HEK293 (cell line): ENCODE data around the gene HAUS6.

ENCODE experiments used
- CTCF ChIA-PET: fragments of 350-600 bp; formaldehyde crosslinking; extraction: SDS; loops from one replicate; lab custom pipeline; 2021; ENCODE audit warnings: antibody characterized with exemption; lab: Yijun Ruan, JAX
- POLR2A ChIA-PET: fragments of 300-600 bp; formaldehyde crosslinking; extraction: SDS; loops from one replicate; lab custom pipeline; 2020; ENCODE audit warnings: antibody characterized with exemption, inconsistent platforms; lab: Yijun Ruan, JAX
- H3K27ac ChIP-seq: fragments of 200-500 bp; sonication (Bioruptor generic); 2 replicates; pipeline ENCODE4 v1.5.1; 2014; ENCODE audit warnings: low read depth, low read length, control low read depth, inconsistent platforms; ENCODE audit errors: extremely low read depth
- H3K36me3 ChIP-seq, 2 experiments: fragments of 200-500 bp in 1 of 2; sonication (Bioruptor generic) in 1 of 2; 1 replicate in 1 of 2; 2 replicates in 1 of 2; pipeline ENCODE4 v1.5.1; 2014 to 2017; ENCODE audit warnings: inconsistent platforms in 2 of 2, low read length in 2 of 2; ENCODE audit not compliant: control insufficient read depth in 2 of 2, insufficient read depth in 1 of 2
- H3K4me1 ChIP-seq: fragments of 200-500 bp; sonication (Bioruptor generic); 2 replicates; pipeline ENCODE4 v1.5.1; 2014; ENCODE audit warnings: mild to moderate bottlenecking, low read length, inconsistent platforms; ENCODE audit not compliant: control insufficient read depth, insufficient read depth
- H3K4me3 ChIP-seq: 2 replicates; pipeline ENCODE4 v1.5.1; 2011; ENCODE audit warnings: low read depth, mild to moderate bottlenecking, control low read depth, low read length, moderate library complexity
- H3K9me3 ChIP-seq: fragments of 200-500 bp; sonication (Bioruptor generic); 2 replicates; pipeline ENCODE4 v1.5.1; 2014; ENCODE audit warnings: low read depth, low read length, inconsistent platforms; ENCODE audit not compliant: control insufficient read depth, insufficient read depth
- GFI1B ChIP-seq: fragments of 450-650 bp; formaldehyde crosslinking; IDR thresholded peaks from 2 replicates; pipeline ENCODE4 v1.5.1; 2016; ENCODE audit warnings: missing biosample characterization, missing genetic modification characterization
- RBAK ChIP-seq: fragments of 450-650 bp; formaldehyde crosslinking; IDR thresholded peaks from 2 replicates; pipeline ENCODE4 v1.5.1; 2016; ENCODE audit warnings: missing biosample characterization, missing genetic modification characterization
- SCRT2 ChIP-seq: fragments of 450-650 bp; formaldehyde crosslinking; IDR thresholded peaks from 2 replicates; pipeline ENCODE4 v1.5.1; 2016; ENCODE audit warnings: missing biosample characterization, missing genetic modification characterization
- SP3 ChIP-seq: fragments of 450-650 bp; formaldehyde crosslinking; IDR thresholded peaks from 2 replicates; pipeline ENCODE4 v1.5.1; 2016; ENCODE audit warnings: missing biosample characterization, missing genetic modification characterization
- ZBTB1 ChIP-seq: fragments of 450-650 bp; formaldehyde crosslinking; IDR thresholded peaks from 2 replicates; pipeline ENCODE4 v1.5.1; 2016; ENCODE audit warnings: missing biosample characterization, missing genetic modification characterization
- ZBTB7A ChIP-seq: fragments of 450-650 bp; formaldehyde crosslinking; IDR thresholded peaks from 2 replicates; pipeline ENCODE4 v1.5.1; 2016; ENCODE audit warnings: low read depth, missing biosample characterization, missing genetic modification characterization
- ZEB2 ChIP-seq: fragments of 450-650 bp; formaldehyde crosslinking; IDR thresholded peaks from 2 replicates; pipeline ENCODE4 v1.5.1; 2016; ENCODE audit warnings: missing biosample characterization, missing genetic modification characterization
- ZNF112 ChIP-seq: fragments of 450-650 bp; formaldehyde crosslinking; IDR thresholded peaks from 2 replicates; pipeline ENCODE4 v1.5.0; 2017; ENCODE audit warnings: missing biosample characterization, missing genetic modification characterization
- ZNF121 ChIP-seq: fragments of 450-650 bp; formaldehyde crosslinking; IDR thresholded peaks from 2 replicates; pipeline ENCODE4 v1.5.1; 2016; ENCODE audit warnings: missing biosample characterization, missing genetic modification characterization
- ZNF138 ChIP-seq: fragments of 450-650 bp; formaldehyde crosslinking; IDR thresholded peaks from 2 replicates; pipeline ENCODE4 v1.5.1; 2016; ENCODE audit warnings: missing biosample characterization, missing genetic modification characterization, borderline replicate concordance
- ZNF140 ChIP-seq: fragments of 450-650 bp; formaldehyde crosslinking; IDR thresholded peaks from 2 replicates; pipeline ENCODE4 v1.5.1; 2016; ENCODE audit warnings: missing biosample characterization, missing genetic modification characterization
- ZNF155 ChIP-seq: fragments of 450-650 bp; formaldehyde crosslinking; IDR thresholded peaks from 2 replicates; pipeline ENCODE4 v1.5.1; 2016; ENCODE audit warnings: missing biosample characterization, missing genetic modification characterization
- ZNF26 ChIP-seq: fragments of 450-650 bp; formaldehyde crosslinking; IDR thresholded peaks from 2 replicates; pipeline ENCODE4 v1.5.1; 2016; ENCODE audit warnings: missing biosample characterization, missing genetic modification characterization
- ZNF302 ChIP-seq: fragments of 450-650 bp; formaldehyde crosslinking; IDR thresholded peaks from 2 replicates; pipeline ENCODE4 v1.5.1; 2016; ENCODE audit warnings: missing biosample characterization, missing genetic modification characterization, low read depth
- ZNF473 ChIP-seq: fragments of 450-650 bp; formaldehyde crosslinking; IDR thresholded peaks from 2 replicates; pipeline ENCODE4 v1.5.1; 2017; ENCODE audit warnings: missing biosample characterization, missing genetic modification characterization
- ZNF530 ChIP-seq: fragments of 450-650 bp; formaldehyde crosslinking; IDR thresholded peaks from 2 replicates; pipeline ENCODE4 v1.5.1; 2016; ENCODE audit warnings: low read depth, missing biosample characterization, missing genetic modification characterization
- ZNF560 ChIP-seq: fragments of 450-650 bp; formaldehyde crosslinking; IDR thresholded peaks from 2 replicates; pipeline ENCODE4 v1.5.1; 2017; ENCODE audit warnings: missing biosample characterization, missing genetic modification characterization, borderline replicate concordance
- ZNF600 ChIP-seq: fragments of 450-650 bp; formaldehyde crosslinking; IDR thresholded peaks from 2 replicates; pipeline ENCODE4 v1.5.1; 2016; ENCODE audit warnings: missing biosample characterization, missing genetic modification characterization
- ZNF654 ChIP-seq: fragments of 450-650 bp; formaldehyde crosslinking; IDR thresholded peaks from 2 replicates; pipeline ENCODE4 v1.5.1; 2016; ENCODE audit warnings: low read depth, missing biosample characterization, missing genetic modification characterization
- ZNF837 ChIP-seq: fragments of 450-650 bp; formaldehyde crosslinking; IDR thresholded peaks from 2 replicates; pipeline ENCODE4 v1.5.1; 2016; ENCODE audit warnings: missing biosample characterization, missing genetic modification characterization
- ZSCAN16 ChIP-seq: fragments of 450-650 bp; formaldehyde crosslinking; IDR thresholded peaks from 2 replicates; pipeline ENCODE4 v1.5.1; 2016; ENCODE audit warnings: missing biosample characterization, missing genetic modification characterization
- TF ChIP-seq, protein P1 (sequence below): fragments of 450-650 bp; formaldehyde crosslinking; IDR thresholded peaks from 2 replicates; pipeline ENCODE4 v1.5.1; 2016; ENCODE audit warnings: missing biosample characterization, missing genetic modification characterization, borderline replicate concordance
- TF ChIP-seq, protein P2 (sequence below): fragments of 450-650 bp; formaldehyde crosslinking; IDR thresholded peaks from 2 replicates; pipeline ENCODE4 v1.5.1; 2017; ENCODE audit warnings: missing biosample characterization, mild to moderate bottlenecking, missing genetic modification characterization, moderate library complexity

The HAUS6 gene

GRCh38 chr9:19085295-19085694 lies 17.4 kb downstream of the HAUS6 start:
- TF ChIP-seq ZNF654 (tag by site-specific recombination) (peak; percentile 3; the same call in 1 of the 2 replicates), GFI1B (tag by site-specific recombination) (no peak), SCRT2 (tag by site-specific recombination) (no peak)
- TF ChIP-seq, protein P1, sequence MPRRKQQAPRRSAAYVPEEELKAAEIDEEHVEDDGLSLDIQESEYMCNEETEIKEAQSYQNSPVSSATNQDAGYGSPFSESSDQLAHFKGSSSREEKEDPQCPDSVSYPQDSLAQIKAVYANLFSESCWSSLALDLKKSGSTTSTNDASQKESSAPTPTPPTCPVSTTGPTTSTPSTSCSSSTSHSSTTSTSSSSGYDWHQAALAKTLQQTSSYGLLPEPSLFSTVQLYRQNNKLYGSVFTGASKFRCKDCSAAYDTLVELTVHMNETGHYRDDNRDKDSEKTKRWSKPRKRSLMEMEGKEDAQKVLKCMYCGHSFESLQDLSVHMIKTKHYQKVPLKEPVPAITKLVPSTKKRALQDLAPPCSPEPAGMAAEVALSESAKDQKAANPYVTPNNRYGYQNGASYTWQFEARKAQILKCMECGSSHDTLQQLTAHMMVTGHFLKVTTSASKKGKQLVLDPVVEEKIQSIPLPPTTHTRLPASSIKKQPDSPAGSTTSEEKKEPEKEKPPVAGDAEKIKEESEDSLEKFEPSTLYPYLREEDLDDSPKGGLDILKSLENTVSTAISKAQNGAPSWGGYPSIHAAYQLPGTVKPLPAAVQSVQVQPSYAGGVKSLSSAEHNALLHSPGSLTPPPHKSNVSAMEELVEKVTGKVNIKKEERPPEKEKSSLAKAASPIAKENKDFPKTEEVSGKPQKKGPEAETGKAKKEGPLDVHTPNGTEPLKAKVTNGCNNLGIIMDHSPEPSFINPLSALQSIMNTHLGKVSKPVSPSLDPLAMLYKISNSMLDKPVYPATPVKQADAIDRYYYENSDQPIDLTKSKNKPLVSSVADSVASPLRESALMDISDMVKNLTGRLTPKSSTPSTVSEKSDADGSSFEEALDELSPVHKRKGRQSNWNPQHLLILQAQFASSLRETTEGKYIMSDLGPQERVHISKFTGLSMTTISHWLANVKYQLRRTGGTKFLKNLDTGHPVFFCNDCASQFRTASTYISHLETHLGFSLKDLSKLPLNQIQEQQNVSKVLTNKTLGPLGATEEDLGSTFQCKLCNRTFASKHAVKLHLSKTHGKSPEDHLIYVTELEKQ = no peak
- Histone ChIP-seq H3K4me3 (no peak overlapping the region), H3K4me1 (no peaks in the 10 kb centered on the region), H3K9me3 (no peaks in the 10 kb centered on the region), H3K27ac (no peak overlapping the region), H3K36me3 (peaks cover 63 to 90% of the 10 kb centered on the region in 2 experiments)
- ChIA-PET CTCF (interaction anchor here (0.5 to 1.6 kb wide), 16 partner anchors 14 to 291 kb away, joined by 3 to 7 read pairs (median 4); no protein-coding TSS in a partner anchor), POLR2A (interaction anchor here (1.1 kb wide), 1 partner anchor 89 kb away, joined by 4 read pairs; no protein-coding TSS in a partner anchor)

DNA sequence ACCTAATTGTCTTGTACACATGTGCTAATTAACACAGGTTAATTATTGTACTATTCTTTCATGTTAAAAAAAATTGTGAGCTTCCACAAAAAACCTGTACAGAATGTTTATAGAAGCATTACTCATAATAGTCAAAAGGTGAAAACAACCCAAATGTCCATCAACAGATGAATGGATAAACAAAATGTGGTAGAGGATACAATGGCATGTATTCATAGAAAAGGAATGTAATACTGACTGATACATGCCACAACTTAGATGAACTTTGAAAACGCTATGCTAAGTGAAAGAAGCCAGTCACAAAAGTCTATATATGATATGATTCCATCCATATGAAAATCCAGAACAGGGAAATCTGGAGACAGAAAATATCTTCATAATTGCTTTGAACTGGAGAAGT lies 27.9 kb downstream of the HAUS6 start:
- Histone ChIP-seq H3K4me1 (no peaks in the 10 kb centered on the region), H3K27ac (no peak overlapping the region), H3K4me3 (no peak overlapping the region), H3K36me3 (peaks cover 65 to 83% of the 10 kb centered on the region in 2 experiments), H3K9me3 (no peaks in the 10 kb centered on the region)
- POLR2A ChIA-PET = no interaction called here
- TF ChIP-seq ZNF530 (no peak), ZNF112 (tag by site-specific recombination) (no peak), ZNF140 (tag by site-specific recombination) (no peak), ZSCAN16 (no peak), ZNF473 (tag by site-specific recombination) (no peak), ZEB2 (tag by site-specific recombination) (no peak), ZNF138 (tag by site-specific recombination) (no peak), SP3 (tag by site-specific recombination) (no peak), ZBTB1 (no peak), ZNF155 (tag by site-specific recombination) (no peak)
- CTCF ChIA-PET = interaction anchor here (0.5 kb wide), 1 partner anchor 38 kb away, joined by 3 read pairs; no protein-coding TSS in a partner anchor

DNA sequence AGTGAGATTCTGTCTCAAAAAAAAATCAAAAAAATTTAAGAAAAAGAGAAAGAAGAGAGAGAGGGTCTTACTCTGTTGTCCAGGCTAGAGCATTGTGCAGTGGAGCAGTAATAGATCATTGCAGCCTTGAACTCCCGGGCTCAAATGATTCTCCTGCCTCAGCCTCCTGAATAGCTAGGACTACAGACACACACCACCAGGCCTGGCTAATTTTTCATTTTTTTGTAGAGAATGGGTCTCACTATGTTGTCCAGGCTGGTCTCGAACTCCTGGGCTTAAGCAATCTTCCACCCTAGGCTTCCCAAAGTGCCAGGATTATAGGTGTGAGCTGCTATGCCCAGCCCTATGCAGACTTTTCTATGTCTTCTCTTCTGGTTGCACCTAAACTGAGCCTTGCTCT lies 28.5 kb downstream of the HAUS6 start:
- H3K27ac ChIP-seq = no peak overlapping the region
- ChIA-PET POLR2A (no interaction called here), CTCF (interaction anchor here (0.5 to 1.4 kb wide), 2 partner anchors 12 to 39 kb away, joined by 3 to 5 read pairs; no protein-coding TSS in a partner anchor)
- H3K4me1 ChIP-seq = no peaks in the 10 kb centered on the region
- H3K9me3 ChIP-seq = no peaks in the 10 kb centered on the region
- no peak overlapping the region for H3K4me3 ChIP-seq
- H3K36me3 ChIP-seq = peaks cover 70 to 85% of the 10 kb centered on the region in 2 experiments
- TF ChIP-seq ZBTB7A (no peak), ZNF121 (peak; percentile 70; the same call in 1 of the 2 replicates), RBAK (no peak), ZNF26 (tag by site-specific recombination) (no peak), ZNF302 (tag by site-specific recombination) (no peak), ZNF837 (tag by site-specific recombination) (no peak), ZNF560 (no peak), ZNF600 (tag by site-specific recombination) (no peak)
- TF ChIP-seq, protein P2, sequence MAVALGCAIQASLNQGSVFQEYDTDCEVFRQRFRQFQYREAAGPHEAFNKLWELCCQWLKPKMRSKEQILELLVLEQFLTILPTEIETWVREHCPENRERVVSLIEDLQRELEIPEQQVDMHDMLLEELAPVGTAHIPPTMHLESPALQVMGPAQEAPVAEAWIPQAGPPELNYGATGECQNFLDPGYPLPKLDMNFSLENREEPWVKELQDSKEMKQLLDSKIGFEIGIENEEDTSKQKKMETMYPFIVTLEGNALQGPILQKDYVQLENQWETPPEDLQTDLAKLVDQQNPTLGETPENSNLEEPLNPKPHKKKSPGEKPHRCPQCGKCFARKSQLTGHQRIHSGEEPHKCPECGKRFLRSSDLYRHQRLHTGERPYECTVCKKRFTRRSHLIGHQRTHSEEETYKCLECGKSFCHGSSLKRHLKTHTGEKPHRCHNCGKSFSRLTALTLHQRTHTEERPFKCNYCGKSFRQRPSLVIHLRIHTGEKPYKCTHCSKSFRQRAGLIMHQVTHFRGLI (tag by site-specific recombination) = no peak
